Suprapubic skin (tissue), 3 donors: Measurements from ENCODE around the gene URI1.

ENCODE experiments used
- CTCF ChIP-seq, 2 donors: fragments of 200-600 bp in 1 of 2; fragments of 450-650 bp in 1 of 2; sonication (generic) in 1 of 2; IDR thresholded peaks; one replicate each; pipeline ENCODE4 v1.5.1; 2016 to 2019; ENCODE audit warnings: antibody characterized with exemption in 2 of 2, mild to moderate bottlenecking in 1 of 2, moderate library complexity in 1 of 2
- EP300 ChIP-seq: sonication (generic); formaldehyde crosslinking; IDR thresholded peaks from one replicate; pipeline ENCODE4 v1.6.1; 2017; ENCODE audit warnings: antibody characterized with exemption

DNA sequence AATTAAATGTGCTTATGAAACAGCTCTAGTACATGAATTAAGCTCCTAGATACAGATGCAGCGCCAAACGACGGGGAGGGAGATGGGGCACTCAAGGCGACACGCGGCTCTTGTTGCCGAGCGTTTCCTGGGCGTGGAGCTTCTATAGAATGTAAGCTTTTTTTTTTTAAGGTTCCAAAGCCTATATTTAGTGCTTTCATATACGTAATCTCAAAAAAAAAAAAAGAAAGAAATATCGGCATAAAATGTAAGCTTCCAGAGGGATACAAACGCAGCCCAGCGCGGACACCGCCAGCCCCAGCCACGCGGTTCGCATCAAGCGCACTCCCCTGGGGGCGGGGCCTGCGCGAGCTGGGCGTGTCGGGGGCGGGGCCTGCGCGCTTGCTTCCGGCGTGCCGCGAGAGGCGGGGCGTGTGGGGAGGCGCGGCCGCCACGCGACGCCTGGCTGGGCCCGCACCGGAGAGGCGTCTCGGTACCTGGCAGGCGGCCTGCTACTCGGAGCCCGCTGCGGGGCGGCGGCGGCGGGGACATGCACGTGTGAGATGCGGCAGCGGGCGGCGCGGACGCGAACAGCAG is at the start of gene URI1:
- TF ChIP-seq CTCF (IDR thresholded peaks at IDR 0.05) (no peak), EP300 (no peak)
